ENCODE results near the gene R3HDM2.
"Not testable (repeated sequence)": the region's sequence is repeated elsewhere in the genome, so short reads cannot be mapped to it uniquely, and the experiment has no call there.

The R3HDM2 gene

GRCh38 chr12:57315681-57316080 lies 115.2 kb downstream of the R3HDM2 start:
- H3K27me3 ChIP-seq (ENCODE audit: control insufficient read depth, insufficient read depth, low read length): no peaks in the 10 kb centered on the region
- H3K27ac ChIP-seq (ENCODE audit: low read depth, low read length): no peak overlapping the region
- peaks cover 7% of the 10 kb centered on the region; the same call in 1 of the 2 replicates for H3K4me1 ChIP-seq (ENCODE audit: control insufficient read depth, insufficient read depth, low read length)
- no peaks in the 10 kb centered on the region for H3K36me3 ChIP-seq (ENCODE audit: control insufficient read depth, insufficient read depth, low read length)
- no peak overlapping the region for H3K9ac ChIP-seq (ENCODE audit: low read length)
- H3K9me3 ChIP-seq (ENCODE audit: control insufficient read depth, insufficient read depth, low read depth, low read length): no peaks in the 10 kb centered on the region
- H3K4me3 ChIP-seq (ENCODE audit: low read depth, low read length): no peak overlapping the region

- H3K27me3 ChIP-seq (ENCODE audit: control insufficient read depth, insufficient read depth, low read length); H3K9me3 ChIP-seq (ENCODE audit: control insufficient read depth, insufficient read depth, low read depth, low read length); H3K4me3 ChIP-seq (ENCODE audit: low read depth, low read length); H3K36me3 ChIP-seq (ENCODE audit: control insufficient read depth, insufficient read depth, low read length); H3K27ac ChIP-seq (ENCODE audit: low read depth, low read length); H3K4me1 ChIP-seq (ENCODE audit: control insufficient read depth, insufficient read depth, low read length); H3K9ac ChIP-seq (ENCODE audit: low read length): not testable (repeated sequence)
Observed at GRCh38 chr12:57312287-57312686, 118.6 kb downstream of the R3HDM2 start.

DNA sequence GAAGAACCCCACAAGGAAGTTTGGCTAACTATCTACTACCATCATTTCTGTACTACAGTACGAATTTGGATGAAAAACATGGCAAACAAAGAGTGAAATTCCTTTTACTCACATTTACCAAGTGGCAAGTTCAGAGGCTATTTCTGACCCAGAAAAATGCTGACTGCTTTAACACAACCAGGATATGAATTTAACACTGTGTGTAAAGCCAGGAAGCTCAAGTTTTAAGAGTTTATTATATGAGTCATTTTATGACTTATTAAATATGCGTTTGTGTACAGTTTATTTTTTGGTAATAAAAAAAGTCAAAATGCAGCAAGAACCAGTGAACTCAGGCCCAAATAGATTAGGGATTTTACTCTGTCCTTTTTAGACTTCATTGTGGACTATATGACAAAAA lies 121.4 kb downstream of the R3HDM2 start:
- H3K4me3 ChIP-seq (ENCODE audit: low read depth, low read length): no peak overlapping the region
- no peaks in the 10 kb centered on the region for H3K27me3 ChIP-seq (ENCODE audit: control insufficient read depth, insufficient read depth, low read length)
- H3K9me3 ChIP-seq (ENCODE audit: control insufficient read depth, insufficient read depth, low read depth, low read length): no peaks in the 10 kb centered on the region
- no peak overlapping the region for H3K27ac ChIP-seq (ENCODE audit: low read depth, low read length)
- peaks cover 11% of the 10 kb centered on the region for H3K36me3 ChIP-seq (ENCODE audit: control insufficient read depth, insufficient read depth, low read length)
- H3K9ac ChIP-seq (ENCODE audit: low read length): no peak overlapping the region
- H3K4me1 ChIP-seq (ENCODE audit: control insufficient read depth, insufficient read depth, low read length): no peaks in the 10 kb centered on the region

- no peak overlapping the region for H3K4me3 ChIP-seq (ENCODE audit: low read depth, low read length)
- H3K9ac ChIP-seq (ENCODE audit: low read length): no peak overlapping the region
- no peaks in the 10 kb centered on the region for H3K27me3 ChIP-seq (ENCODE audit: control insufficient read depth, insufficient read depth, low read length)
- peaks cover 4% of the 10 kb centered on the region for H3K4me1 ChIP-seq (ENCODE audit: control insufficient read depth, insufficient read depth, low read length)
- no peaks in the 10 kb centered on the region for H3K9me3 ChIP-seq (ENCODE audit: control insufficient read depth, insufficient read depth, low read depth, low read length)
- H3K36me3 ChIP-seq (ENCODE audit: control insufficient read depth, insufficient read depth, low read length): peaks cover 34% of the 10 kb centered on the region
- H3K27ac ChIP-seq (ENCODE audit: low read depth, low read length): no peak overlapping the region
Observed at GRCh38 chr12:57300961-57301584, 129.8 kb downstream of the R3HDM2 start.

- Histone ChIP-seq H3K4me1 (ENCODE audit: control insufficient read depth, insufficient read depth, low read length) (peaks cover 4% of the 10 kb centered on the region), H3K9ac (ENCODE audit: low read length) (no peak overlapping the region), H3K9me3 (ENCODE audit: control insufficient read depth, insufficient read depth, low read depth, low read length) (no peaks in the 10 kb centered on the region), H3K4me3 (ENCODE audit: low read depth, low read length) (no peak overlapping the region), H3K27ac (ENCODE audit: low read depth, low read length) (no peak overlapping the region), H3K36me3 (ENCODE audit: control insufficient read depth, insufficient read depth, low read length) (peaks cover 40% of the 10 kb centered on the region), H3K27me3 (ENCODE audit: control insufficient read depth, insufficient read depth, low read length) (no peaks in the 10 kb centered on the region)
Observed at GRCh38 chr12:57299514-57300016, 131.3 kb downstream of the R3HDM2 start.

- Histone ChIP-seq H3K4me3 (ENCODE audit: low read depth, low read length) (no peak overlapping the region), H3K4me1 (ENCODE audit: control insufficient read depth, insufficient read depth, low read length) (peaks cover 4% of the 10 kb centered on the region), H3K36me3 (ENCODE audit: control insufficient read depth, insufficient read depth, low read length) (peaks cover 60% of the 10 kb centered on the region), H3K27me3 (ENCODE audit: control insufficient read depth, insufficient read depth, low read length) (no peaks in the 10 kb centered on the region), H3K27ac (ENCODE audit: low read depth, low read length) (no peak overlapping the region), H3K9me3 (ENCODE audit: control insufficient read depth, insufficient read depth, low read depth, low read length) (no peaks in the 10 kb centered on the region), H3K9ac (ENCODE audit: low read length) (no peak overlapping the region)
Observed at GRCh38 chr12:57296291-57296690, 134.6 kb downstream of the R3HDM2 start.

- H3K4me1 ChIP-seq (ENCODE audit: control insufficient read depth, insufficient read depth, low read length); H3K27me3 ChIP-seq (ENCODE audit: control insufficient read depth, insufficient read depth, low read length); H3K9ac ChIP-seq (ENCODE audit: low read length); H3K27ac ChIP-seq (ENCODE audit: low read depth, low read length); H3K4me3 ChIP-seq (ENCODE audit: low read depth, low read length); H3K9me3 ChIP-seq (ENCODE audit: control insufficient read depth, insufficient read depth, low read depth, low read length): not testable (repeated sequence)
- H3K36me3 ChIP-seq (ENCODE audit: control insufficient read depth, insufficient read depth, low read length): peaks cover 61% of the 10 kb centered on the region
Observed at GRCh38 chr12:57282073-57282472, 148.8 kb downstream of the R3HDM2 start.

DNA sequence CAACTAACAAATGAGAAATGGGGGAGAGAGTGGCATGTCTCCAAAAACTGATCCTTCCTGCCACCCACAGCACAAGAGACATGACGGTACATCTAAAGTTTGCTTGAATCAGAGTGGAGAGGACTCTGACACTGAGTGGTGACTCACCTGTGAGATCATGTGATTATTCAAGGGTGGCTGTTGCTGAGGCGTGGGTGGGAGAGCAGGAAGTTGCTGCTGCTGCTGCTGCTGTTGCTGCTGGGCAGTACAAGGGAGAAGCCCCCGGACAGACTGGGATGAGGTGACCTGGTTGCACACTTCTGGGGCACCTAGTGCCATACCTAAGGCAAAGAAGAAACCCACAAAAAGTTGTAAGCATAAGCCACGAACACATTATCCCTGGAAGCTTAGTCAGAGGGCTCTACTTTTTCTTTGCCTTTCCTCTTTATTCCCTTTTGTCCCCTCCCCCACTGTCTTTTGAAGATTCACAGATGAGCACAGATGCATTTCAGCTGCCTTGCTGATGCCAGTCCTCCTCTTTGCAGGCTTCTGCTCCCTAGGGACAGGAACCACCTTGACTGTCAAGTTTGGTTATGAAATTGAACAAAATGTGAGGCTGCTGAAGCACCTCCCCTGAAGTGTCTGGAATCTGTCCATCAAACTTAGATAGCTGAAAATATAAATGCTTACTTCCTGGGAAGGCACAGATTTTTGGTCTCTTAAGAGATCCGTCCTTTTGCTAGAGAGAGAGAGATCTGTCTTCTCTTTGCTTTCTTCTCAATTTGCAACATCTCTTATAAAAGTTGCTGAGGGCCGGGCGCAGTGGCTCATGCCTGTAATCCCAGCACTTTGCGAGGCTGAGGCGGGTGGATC lies 150.4 kb downstream of the R3HDM2 start:
- Histone ChIP-seq H3K27ac (ENCODE audit: low read depth, low read length) (peak overlapping the region; percentile 63; the same call in 1 of the 2 replicates), H3K9ac (ENCODE audit: low read length) (peak overlapping the region; percentile 12), H3K4me3 (ENCODE audit: low read depth, low read length) (no peak overlapping the region), H3K36me3 (ENCODE audit: control insufficient read depth, insufficient read depth, low read length) (peaks cover 53% of the 10 kb centered on the region), H3K27me3 (ENCODE audit: control insufficient read depth, insufficient read depth, low read length) (no peaks in the 10 kb centered on the region), H3K4me1 (ENCODE audit: control insufficient read depth, insufficient read depth, low read length) (peaks cover 9% of the 10 kb centered on the region), H3K9me3 (ENCODE audit: control insufficient read depth, insufficient read depth, low read depth, low read length) (no peaks in the 10 kb centered on the region)

- Histone ChIP-seq H3K9ac (ENCODE audit: low read length) (no peak overlapping the region), H3K36me3 (ENCODE audit: control insufficient read depth, insufficient read depth, low read length) (peaks cover 43% of the 10 kb centered on the region), H3K27me3 (ENCODE audit: control insufficient read depth, insufficient read depth, low read length) (no peaks in the 10 kb centered on the region), H3K4me3 (ENCODE audit: low read depth, low read length) (no peak overlapping the region), H3K4me1 (ENCODE audit: control insufficient read depth, insufficient read depth, low read length) (peaks cover 9% of the 10 kb centered on the region), H3K9me3 (ENCODE audit: control insufficient read depth, insufficient read depth, low read depth, low read length) (no peaks in the 10 kb centered on the region), H3K27ac (ENCODE audit: low read depth, low read length) (no peak overlapping the region)
Observed at GRCh38 chr12:57278465-57279381, 152.1 kb downstream of the R3HDM2 start.

DNA sequence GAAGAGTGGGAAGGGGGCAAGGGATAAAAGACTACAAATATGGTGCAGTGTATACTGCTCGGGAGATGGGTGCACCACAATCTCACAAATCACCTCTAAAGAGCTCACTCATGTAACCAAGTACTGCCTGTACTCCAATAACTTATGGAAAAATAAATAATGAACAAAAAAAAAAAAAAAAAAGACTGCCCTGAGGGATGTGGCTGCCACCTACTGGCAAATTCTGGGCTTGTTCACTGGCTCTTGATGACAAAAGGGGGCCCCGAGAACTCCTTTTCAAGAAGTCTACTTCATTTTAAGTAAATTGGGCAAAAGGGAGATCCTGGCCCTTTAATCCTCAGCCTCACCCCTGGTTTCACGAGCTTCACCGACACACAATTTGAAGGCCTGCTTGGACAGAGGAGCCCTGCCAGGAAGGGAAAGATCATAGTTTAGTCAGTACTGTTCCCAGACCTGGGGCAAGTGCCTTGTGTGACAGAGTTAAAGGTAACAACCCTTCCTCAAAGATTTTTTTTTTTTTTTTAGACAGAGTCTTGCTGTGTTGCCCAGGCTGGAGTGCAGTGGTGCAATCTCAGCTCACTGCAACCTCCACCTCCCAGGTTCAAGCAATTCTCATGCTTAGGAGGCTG lies 153.8 kb downstream of the R3HDM2 start:
- H3K9me3 ChIP-seq (ENCODE audit: control insufficient read depth, insufficient read depth, low read depth, low read length): no peaks in the 10 kb centered on the region
- H3K27ac ChIP-seq (ENCODE audit: low read depth, low read length): no peak overlapping the region
- no peaks in the 10 kb centered on the region for H3K27me3 ChIP-seq (ENCODE audit: control insufficient read depth, insufficient read depth, low read length)
- no peak overlapping the region for H3K4me3 ChIP-seq (ENCODE audit: low read depth, low read length)
- peaks cover 34% of the 10 kb centered on the region for H3K36me3 ChIP-seq (ENCODE audit: control insufficient read depth, insufficient read depth, low read length)
- H3K9ac ChIP-seq (ENCODE audit: low read length): no peak overlapping the region
- peaks cover 9% of the 10 kb centered on the region for H3K4me1 ChIP-seq (ENCODE audit: control insufficient read depth, insufficient read depth, low read length)

All from HUES6 (cell line).